Forelimb muscle (tissue), 1 donor: Measurements from ENCODE around the gene RFC2. TPM values are rescaled to one million over a fixed set of nuclear protein-coding genes. Genes with fewer than 3 reads are reported as not detected.
A peak's percentile ranks its signal among the peaks of the same experiment; 100 is the strongest.

Experiments used
- DNase-seq: peaks from one replicate; pipeline ENCODE4 v3.0.0-alpha.2; 2013; ENCODE audit warnings: low read depth
- polyA plus RNA-seq: library from polyadenylated mRNA; unstranded; fragments of 120-200 nt; gene quantifications from one replicate; pipeline ENCODE4 v1.2.1, GENCODE V29; 2013; ENCODE audit not compliant: insufficient read length

The RFC2 gene
- polyA plus RNA-seq, result 38.1 TPM

DNA sequence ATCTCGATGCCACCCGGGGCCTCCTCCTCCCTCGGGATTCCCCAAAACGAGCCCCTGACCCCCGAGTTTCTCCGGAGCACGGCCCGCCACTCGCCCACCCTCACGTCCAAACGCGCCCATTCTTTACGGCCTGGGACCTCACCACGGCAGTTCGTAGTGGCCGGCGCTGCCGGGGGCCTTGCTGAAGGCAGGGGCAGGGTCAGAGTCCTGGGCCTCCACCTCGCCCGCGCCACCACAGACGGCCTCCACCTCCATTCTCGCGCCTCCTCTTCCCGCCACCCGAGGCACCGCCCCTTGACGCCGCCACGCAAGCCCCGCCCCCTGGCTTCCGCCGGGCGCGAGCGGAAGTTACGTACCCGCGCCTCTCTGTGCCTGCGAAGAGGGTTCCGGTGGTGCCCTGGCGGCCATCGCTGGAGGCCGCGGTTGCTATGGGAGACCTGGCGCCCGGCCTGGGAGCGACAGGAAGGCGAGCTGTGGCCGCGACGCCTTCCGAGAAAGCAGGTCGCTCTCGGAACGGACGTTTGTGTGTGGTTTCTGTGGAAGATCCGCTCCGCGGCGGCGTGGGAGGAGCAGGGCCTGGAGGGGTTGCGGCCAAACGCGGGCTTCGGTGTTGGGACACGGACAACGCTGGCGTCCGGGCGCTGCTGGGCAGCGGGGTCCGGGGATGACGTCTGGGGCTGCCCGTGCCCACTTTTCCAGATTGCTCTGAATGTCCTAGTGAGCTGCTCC is at the start of gene RFC2:
RFC2 (minus strand) TSS at position 271 of the 729 bp plus-strand sequence; CDS start at position 255, 16 bp downstream.
- DNase-seq, result peak; percentile 84

DNA sequence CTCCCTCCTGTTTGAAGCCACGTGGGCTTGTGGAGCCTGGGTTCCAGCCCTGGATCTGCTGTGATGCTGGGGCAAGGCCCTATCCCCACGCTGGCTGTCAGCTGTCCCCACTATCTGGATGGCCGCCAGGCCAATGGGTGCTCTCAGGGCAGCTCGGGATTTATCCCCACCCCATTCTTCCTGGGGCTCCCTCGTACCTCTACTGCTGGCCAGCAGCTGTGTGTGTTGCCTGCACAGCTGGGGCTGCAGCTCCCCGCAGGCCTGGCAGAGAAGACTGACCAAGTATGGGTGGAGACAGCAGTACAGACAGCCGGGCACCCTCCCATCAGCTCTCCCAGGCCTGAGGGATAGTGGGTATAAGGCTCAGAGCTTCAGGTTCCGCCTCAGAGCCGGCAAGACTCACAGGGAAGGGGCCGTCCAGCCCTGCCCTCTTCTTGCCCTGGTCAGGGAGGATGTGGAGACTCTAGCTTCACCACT is 48.6 kb upstream of the RFC2 start:
- no peak for DNase-seq

DNA sequence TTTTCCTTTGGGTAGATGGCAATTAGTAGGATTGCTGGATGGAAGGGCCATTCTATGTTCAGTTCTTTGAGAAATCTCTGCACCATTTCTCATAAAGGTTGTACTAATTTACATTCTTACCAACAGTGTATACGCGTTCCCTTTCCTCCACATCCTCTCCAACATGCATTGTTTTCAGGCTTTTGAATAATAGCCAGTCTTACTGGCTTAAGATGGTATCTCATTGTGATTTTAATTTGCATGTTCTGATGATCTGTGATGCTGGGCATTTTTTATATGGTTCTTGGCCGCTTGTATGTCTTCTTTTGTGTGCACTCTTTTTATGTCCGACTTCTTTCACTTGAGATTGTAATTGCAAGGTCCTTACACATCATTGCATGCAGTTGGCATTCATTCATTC is 46.7 kb upstream of the RFC2 start:
- no peak for DNase-seq

DNA sequence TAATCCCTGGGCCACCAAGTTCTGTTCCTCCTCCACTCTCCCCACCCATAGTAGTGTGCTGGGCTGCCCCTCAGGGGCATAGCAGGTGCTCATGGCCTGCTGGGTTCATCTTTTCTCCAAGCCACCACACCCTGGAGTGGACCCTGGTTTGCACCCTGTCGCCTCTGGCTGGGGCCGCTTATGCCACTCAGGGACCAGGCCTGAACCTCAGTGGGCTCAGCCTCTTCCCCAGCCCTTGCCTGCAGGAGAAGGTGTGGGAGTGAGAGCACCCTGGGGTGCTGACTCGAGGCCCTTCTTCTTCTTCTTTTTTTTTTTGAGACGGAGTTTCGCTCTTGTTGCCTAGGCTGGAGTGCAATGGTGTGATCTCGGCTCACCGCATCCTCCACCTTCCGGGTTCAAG is 45.2 kb upstream of the RFC2 start:
- no peak for DNase-seq

DNA sequence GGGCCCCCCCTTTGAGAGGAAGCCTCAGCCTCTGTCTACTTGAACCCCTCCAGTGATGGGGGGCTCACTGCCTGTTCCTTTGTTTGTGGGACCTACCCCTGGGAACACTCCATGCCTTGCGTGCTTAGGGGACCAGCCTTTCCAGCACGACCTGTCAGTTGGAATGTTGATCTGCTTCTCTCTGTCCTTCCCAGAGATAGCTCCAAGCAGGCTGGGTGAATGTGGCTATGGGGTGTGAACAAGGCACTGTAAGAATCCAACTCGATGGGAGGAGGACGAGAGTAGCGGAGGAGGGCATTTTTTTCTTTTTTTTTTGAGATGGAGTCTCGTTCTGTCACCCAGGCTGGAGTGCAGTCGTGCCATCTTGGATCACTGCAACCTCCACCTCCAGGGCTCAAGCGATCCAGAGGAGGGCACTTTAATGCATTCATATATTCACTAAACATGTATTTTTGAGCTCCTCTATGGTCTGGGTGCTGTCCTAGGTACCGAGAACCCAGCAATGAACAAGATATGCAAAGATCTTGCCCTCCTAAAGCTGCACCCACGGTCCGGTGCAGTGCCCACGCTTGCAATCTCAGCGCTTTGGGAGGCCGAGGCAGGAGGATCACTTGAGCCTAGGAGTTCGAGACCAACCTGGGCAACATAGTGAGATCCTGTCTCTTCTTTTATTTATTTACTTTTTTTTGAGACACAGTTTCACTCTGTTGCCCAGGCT is 43.5 kb upstream of the RFC2 start:
- no peak for DNase-seq

DNA sequence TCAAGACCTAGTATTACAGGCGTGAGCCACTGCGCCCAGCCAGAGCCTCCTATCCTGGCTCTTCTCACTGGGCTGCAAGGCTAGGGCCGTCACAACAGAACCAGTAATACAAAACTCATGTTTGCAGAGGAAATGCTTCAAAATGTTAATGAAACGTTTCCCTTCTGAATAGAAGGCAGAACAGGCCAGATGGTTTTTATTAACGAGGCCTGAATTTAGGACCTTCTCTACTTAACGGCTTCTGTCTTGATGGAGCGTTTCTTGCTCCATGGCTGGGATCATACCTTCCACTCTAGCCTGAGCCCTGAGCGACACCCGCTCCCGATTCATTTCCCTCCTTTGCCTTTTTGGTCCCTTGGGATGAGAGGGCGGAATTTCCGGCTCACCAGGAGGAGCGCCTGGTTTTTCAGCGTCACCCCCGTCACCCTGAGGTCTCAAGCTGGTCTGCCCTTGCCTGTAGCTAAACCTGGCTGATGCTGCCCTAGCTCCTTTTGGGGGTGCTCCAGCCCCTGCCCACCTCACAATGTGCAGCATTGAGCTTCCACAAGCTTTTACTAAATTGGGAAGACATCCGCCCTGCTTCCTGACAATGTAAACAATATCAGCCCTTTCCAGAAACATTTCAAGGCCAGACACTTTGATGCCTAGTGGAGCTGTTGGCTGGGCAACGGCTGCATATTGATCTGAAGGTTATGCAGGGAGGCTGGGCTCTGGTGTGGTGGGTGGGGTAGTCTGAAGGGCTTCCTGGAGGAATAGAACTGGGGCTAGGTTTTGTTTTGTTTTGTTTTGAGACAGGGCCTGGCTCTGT is 40.2 kb upstream of the RFC2 start:
- peak; percentile 50 for DNase-seq

DNA sequence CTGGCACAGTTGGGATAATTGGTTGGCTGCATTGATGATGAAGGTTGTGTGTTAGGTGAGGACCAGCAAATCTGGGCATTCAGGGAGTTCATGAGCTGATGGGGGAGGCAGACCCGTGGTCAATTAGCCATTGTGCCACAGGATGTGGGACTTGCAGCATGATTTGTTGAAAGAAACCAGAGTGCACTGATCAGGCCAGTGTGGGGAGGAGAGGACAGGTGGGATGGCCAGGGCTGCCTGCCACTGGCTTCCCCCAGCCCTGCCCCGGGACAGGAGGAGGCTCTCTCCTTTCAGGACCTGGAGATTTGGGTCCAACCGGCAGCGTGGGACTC is 39.3 kb upstream of the RFC2 start:
- no peak for DNase-seq

DNA sequence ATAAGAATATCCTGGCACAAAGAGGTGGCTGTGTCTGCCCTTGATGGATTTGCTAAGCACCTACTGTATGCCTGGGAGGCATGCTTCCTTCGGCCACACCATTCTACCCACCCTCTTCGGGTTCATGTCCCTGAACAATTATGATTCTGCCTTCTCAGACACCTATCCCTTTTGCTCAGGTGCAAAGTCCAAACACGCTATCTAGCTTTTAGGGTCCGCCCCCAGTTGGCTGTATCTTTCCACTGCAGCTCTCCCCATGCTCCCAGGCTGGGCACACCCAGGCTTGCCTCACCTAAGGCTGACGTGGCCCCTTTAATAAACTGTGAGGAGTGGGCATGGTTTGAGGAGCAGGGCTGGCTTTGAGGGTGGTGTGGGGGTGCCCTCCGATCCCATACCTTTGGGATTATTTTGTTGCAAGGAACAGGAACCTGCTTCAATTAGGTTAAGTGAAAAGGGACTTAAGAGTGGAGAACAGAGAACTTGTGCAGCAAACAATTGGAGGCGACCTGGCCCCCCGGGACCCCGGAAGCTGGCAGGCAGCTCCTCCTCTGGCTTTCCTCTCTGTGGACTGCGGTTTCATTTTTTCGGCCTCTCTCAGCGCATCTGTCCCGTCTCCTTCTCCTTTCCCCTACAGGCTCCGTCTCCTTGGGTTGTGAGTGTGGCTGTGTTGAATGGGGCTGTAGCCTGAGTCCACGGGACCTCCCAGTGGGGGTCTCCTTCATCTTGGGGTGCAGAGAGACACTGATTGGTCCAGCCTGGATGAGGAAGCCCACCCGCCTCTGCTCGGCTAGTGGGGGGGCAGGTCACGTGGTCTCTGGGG is 38.8 kb upstream of the RFC2 start:
- DNase-seq, result no peak

DNA sequence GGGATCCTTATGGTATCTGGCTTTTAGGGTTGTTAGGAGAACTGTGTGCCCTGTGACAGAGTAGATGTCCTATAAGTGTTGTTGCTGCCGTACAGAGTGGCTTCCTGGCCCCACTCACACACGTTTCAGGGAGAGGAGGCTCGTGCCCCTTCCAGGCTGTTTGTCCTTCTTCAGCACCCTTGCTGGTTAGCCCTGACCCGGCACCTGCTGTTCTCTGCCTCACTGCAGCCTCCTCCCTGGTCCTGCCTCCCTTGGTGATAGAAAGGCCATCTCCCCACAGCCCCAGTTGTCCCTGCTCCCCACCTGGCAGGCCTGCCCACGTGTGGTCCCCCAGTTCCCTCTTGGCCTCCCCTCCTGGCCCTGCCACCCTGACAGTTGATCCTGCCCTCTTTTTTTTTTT is 37.3 kb upstream of the RFC2 start:
- no peak for DNase-seq

DNA sequence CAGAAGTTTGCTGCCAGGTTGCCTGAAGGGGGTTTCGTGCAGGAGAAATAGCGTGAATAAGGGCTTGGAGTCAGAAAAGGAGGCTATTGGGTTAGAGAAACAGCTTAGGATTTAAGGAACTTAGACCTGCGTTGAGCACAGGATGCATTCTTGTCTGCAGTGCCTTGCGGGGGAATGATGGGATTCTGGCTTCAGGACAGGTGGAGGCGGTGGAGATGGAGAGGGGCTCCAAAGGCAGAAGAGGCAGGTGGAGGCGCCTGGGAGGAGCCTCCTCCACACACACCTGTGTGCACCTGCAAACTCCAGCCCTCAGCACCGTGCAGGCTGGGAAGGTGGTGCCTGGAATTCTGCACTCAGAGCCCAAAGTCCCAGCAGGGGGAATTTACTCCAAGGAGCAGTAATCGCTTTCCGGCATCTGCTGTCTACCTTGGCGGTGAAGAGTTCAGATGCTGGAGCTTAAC is 36.8 kb upstream of the RFC2 start:
- no peak for DNase-seq

DNA sequence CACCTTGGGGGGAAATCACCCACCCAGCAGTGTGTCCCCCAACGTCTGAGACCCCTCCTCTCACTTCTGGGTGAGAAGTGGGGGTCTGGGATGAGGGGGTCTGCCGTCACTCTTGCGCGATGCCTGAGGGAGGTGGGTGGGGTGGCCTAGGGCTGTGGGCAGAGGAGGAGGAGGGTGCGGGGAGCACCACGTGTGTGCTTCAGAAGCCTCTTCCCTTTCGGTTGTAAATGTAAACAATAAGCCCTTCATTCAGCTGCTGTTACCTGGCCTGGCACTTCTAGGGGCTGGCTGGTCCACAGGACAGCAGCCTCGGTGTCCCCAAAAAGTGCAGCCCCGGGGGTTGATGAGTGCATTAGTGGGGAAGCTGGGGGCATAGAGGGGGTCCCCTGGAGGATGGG is 36.4 kb upstream of the RFC2 start:
- DNase-seq, result no peak

DNA sequence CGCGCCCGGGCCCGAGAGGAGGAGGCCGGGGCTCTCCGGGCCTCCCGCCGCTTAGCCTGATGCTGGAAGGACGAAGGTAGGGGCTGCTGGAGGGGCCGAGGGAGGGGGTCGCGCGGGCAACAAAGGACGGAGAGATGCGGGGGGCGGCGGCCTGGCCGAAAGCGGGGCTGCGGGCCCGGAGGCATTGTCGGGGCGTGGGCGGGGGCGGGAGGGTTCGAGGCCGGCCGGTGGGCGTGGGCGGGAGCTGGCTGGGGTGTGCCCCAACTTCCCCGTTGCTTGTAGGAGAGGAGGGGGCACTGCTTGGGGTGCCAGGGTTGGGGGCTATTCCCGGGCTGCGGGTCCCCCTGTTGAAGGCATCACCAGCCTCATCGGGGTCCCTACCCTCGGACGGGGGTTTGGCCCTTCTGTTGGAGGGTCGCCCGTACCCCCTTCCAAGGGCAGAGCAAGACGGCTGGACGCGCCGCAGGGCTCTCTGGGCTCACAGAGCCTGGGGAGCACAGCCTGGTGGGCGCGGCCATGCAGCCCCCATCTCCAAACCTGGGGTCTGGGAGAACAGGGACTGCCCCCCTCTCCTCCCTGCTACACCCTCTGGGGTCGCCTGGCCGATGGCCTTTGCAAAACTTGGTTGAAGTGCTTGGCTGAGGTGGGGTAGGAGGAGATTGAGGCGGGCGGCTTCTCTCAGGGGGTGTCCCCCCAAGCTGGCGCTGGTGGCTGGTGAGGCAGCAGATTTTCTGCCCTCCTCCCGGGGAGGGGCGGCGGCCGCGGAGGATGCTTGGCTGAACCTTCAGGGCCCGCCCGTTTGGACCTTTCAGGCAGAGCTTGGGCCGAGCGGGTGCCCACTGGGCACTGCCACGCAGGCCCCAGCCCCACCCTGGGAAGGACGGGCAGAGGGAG is 35.7 kb upstream of the RFC2 start:
- DNase-seq, result no peak

DNA sequence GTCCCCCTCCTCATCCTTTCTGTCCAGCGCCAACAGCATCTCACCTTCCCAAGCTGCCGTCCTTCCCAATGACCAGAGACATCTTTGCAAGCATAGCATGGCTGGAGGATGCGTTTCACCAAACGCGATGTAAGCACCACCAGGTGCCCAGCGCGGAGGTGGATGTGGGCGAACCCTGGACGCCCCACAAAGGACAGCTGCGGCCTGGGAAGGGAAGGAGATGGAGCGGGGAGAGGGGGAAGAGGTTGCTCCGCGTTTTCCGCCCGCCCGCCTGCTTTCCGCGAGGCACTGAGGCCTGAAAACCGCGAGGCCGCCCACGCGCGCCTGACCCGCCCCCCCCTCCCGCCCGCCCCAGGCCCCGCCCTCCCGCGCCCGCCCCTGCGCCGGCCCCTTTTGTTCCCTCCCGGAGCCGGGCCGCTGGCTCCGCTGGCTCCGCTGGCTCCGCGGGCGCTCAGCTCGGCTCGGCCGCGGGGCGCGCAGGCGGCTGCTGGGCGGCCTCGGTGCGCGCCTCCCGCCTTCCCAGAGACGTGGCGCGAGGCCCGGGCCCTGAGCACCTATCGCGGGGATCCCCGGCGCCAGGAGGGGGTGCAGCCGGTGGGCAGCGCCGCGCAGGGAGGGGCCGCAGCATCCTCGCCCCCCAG is 34.9 kb upstream of the RFC2 start, which contains the start of gene CLIP2:
CLIP2 (plus strand) TSS at position 390 of the 641 bp plus-strand sequence. CDS start 28,140 bp downstream, outside the sequence.
- DNase-seq, result no peak

DNA sequence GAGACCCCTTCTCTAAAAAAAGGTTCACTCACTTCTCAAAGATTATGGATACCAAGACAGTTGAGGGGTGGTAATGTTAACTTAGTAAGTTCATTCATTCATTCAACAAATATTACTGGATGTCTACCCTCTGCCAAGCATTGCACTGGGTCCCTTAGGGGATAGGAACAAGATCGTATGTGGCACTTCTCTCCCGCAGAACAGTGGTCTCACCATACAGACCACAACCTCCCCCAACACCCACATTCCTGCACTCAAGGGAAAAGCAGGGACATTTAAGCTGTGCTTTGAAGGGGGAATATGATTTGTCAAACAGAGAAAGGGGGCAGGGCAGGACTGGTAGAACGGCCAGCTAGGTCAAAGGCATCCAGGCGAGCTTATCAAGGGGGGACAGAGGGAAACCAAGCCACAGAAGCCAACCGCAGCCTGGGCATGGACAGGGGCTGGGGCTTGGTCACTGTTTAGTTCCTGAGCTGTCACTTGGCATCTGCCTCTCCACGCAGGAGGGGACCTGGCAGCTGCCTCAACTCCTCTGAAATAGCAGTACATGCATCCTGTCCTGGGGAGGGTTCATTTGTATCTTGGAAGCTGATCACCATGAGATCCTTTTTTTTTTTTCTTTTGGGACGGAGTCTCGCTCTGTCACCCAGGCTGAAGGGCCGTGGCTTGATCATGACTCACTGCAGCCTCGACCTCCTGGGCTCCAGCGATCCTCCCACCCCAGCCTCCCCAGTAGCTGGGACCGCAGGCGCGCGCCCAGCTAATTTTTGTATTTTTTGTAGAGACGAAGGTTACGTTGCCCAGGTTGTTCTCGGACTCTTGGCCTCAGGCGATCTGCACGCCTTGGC is 34.1 kb upstream of the RFC2 start:
- DNase-seq, result no peak

DNA sequence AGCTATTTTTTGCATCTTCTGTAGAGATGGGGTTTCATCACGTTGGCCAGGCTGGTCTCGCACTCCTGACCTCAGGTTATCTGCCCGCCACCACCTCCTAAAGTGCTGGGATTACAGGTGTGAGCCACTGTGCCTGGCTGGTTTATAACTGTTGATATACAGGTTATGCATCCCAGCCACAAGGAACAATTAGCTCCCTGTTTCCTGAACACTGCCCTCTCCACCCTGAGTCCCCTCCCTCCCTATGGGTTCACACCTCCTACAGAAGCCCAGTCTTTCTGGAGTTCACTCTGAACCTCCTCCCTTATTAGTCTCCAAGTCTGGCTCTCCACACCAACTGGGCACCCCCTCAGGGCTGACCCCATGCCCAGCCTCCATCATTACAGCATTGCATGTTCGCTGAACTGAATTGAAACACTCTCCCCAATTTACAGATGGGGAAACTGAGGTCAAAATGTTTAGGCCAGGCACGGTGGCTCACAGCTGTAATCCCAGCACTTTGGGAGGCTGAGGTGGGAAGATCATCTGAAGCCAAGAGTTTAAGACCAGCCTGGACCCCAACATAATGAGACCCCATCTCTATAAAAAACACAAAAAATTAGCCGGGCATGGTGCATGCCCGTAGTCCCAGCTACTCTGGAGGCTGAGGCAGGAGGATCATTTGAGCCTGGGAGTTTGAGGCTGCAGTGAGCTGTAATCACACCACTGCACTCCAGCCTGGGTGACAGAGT is 33.3 kb upstream of the RFC2 start:
- no peak for DNase-seq

DNA sequence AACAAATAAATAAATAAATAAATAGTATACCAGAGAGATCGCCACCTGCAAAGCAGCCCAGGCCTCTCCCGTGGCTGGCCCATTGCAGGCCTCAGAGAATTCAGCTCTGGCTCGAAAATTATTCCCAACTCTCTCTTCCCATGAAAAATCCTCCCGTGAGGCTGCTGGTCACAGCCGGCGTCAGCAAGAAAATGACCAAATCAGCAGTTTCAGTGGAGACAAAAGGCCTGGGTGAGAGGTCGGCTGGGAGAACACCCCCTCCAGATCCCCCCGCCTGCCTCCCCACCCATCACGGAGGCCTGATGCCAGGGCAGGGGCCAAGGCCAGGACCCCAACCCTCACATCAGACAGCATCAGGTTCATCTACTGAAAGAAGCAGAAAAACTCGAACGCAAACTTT is 31.9 kb upstream of the RFC2 start:
- no peak for DNase-seq

DNA sequence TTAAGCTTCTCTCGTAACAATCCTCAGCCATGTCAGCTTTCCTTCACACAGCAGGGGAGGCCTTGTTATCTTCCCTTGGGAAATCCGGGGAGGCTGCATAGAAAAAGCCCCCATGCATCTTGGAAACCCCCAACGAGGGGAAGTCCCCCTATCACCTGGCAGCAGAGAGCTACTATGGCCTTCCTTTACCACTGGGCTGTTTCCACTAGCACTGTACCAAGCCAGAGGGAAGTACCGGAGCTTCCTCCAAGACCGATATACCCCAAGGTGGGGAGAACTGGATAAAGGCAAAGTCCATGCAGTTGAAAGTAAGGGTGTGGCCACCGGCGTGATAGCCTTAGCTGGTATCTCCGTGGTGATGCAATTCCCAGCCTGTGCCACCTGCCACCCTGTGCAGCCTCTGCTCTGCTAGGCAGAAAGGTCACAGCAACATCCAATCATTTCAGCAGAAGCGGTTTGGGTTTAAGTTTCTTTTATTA is 30.6 kb upstream of the RFC2 start:
- no peak for DNase-seq

DNA sequence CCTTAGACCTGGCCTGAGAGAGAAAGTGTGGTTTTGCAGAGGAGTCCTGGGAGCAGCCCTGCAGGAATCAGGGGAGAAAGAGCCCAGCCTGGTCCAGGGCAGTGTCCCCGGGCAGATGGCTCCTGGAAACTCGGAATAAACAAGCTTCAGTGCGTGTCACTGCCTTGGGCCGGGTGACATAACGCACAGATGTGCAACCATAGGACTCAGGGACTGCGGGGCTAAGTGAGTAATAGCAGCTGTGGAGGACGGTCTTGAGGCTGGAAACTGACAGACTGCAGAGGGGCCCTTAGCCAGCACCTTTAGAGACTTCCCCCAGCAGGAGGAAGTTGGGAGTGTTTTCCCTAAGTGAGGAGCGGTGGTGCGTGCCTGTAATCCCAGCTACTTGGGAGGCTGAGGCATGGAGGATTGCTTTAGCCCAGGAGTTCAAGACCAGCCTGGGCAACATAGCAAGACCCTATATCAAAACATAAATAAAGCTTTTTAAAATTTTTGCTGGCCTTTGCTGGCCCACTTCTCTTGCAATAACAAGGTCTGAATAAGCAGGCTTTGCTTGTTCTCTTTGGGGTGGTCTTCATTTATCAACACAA is 29.8 kb upstream of the RFC2 start:
- no peak for DNase-seq
